NCI-H524 treated with DMSO at 0.1 percent for 48 hours (cell line): Measurements from ENCODE around the gene KXD1.

Experiments
- DNase-seq: peaks from one replicate; lab custom pipeline; 2025; lab: John Stamatoyannopoulos, UW

Gene KXD1

DNA sequence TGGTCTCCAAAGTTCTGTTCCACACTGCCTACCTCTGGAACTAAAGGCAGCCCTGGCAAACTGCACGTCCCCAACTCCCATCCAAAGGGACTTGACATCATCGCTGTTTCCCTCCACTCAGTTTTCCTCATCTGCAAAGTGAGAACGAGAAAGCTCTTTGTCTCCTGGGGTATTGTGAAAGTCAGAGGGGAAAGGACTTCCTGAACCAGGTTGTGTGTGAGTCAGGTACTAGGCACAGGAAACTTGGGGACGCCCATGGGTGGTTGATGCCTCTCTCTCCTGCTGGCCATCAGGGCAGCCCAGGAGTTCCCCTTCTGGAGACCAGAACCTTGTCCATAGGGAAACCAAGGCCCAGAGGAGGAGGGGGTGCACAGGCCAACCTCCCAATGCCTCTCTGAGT lies 44.2 kb downstream of the KXD1 start:
- no peak for DNase-seq

DNA sequence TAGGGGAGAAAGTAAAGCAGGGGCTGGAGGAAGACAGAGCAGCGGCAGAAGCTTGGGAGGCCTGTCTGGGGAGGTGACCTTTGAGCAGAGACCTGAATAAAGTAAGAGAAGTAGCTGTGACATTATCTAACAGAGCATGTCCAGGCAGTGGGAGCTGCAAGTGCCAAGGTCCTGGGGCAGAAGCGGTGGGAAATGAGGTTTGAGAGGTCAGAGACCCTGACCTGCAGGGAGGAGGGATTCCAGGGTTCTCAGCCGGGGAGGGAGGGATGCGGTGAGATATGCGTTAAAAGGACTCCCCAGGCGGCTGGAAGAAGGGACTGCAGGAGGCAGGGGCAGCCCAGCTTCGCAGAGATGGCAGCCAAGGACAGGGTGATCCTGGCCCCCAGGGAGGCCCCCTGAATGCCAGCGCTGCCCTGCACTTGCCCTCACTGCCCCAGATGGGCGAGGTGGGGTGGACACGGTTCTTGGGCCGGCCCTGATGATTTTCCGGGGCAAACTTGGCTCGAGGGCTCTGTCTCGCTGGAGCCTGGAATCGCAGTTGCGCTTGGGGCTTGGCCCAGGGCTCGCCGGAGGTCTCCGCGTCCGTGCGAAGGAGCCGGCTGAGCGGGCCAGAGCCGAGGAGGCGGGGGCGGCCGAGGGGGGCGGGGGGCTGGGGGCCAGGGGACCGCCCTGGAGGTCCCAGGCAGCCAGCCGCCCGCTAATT lies 45.7 kb downstream of the KXD1 start:
- no peak for DNase-seq

DNA sequence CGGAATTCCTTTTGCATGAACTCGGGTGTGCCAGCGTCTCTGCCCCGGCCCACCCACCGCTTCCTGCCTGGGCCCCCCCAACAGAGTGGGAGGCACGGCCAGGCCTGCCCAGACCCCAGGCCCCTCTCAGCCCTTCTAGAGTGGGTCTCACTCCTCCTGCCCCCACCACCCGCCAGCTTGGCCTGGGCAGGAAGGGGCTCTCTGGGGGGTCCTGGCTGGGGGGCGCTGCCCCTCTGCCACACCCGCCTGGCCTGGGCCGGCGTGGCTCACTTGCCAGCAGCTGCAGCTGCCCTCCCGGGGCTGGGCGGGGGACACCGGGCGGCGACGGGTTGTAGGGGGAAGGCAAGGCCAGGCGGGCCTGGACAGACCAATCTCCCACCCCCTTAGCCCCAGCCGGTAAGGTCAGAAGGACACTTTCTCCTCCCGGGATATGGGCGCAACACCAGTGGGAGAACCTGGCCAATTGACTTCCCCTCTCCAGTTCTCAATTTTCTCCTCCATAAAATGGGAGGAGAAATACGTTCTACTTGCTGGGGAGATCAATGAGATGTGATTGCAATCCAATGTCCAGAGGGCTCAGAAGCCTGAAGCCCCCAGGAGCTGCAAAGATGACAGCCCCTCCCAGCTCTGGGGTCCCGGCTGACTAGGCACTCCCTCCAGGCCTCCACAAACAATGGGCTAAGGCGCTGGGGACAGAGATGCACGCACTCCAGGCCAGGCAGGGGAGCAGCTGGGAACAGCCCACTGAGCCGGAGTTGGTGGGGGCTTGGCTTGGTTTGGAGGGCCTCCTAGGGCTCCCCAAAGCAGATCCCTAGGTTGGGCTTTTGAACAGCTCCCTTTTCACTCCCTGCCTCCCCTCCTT lies 46.5 kb downstream of the KXD1 start:
- DNase-seq = no peak

DNA sequence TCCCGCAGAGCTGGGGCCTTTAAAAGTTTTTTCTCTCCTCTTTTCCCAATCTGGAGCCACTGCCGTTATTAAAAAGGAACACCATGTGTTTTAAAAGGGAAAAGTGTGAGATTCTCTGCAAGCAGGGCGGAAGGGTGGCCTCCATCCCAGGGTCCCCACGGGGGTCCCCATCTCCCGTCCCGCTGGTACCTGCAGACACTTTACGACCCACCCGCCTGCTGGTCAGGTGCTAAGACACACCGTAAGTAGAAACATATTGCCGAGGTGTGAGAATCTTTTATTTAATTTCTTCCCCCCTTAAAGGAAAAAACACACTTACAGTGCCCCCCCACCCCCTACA lies 47.1 kb downstream of the KXD1 start:
- no peak for DNase-seq

DNA sequence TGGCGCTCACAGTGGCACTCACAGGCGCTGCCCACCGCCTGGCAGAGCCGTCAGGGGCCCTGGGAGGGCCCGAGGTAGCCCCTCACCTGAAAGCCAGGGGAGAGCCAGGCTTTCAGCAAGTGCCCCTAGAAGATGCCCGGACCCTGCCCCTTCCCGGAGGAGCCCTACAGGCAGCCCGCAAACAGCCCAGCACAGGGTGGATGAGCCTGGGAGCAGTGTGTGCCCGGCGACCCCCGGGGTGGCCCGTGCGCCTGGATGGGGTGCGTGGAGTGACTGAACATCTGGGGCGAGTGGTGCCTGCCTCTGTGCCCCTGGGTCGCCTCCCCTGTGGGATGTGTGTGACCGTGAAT lies 47.5 kb downstream of the KXD1 start:
- DNase-seq = no peak

DNA sequence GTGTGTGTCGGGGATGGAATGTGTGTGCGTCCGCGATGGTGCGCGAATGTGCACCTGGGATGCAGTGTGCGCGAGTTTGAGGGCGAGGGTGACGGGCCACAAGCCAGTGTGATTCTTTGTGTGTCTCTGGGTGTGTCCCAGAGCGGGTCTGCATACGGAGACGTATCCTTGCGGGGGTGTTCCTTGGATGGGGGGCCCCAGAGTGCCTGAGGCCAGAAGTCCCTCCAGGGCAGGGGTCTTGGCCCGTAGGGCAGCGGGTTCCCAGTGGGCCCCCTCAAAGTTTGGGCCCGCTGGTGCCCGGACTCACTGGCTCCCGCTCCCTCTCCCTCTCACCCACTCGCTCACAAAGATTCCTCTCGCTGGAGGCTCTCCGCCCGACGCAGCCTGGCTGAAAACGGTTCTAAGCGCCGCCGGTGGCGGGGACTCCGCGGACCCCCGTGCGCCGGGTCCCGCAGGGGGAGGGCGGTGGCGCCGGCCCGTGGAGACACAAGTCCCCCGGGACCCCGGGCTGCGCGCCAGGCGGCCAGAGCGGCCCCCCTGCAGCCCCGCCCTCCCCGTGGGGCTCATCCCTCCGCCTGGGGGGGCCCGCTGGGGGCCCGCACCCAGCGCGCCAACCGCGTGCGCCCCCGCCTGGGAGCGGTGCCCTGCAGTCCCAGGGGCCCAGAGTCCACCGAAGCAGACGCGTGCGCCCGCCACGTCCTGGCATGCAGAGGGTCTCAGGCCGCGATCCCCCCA lies 48.0 kb downstream of the KXD1 start:
- no peak for DNase-seq

DNA sequence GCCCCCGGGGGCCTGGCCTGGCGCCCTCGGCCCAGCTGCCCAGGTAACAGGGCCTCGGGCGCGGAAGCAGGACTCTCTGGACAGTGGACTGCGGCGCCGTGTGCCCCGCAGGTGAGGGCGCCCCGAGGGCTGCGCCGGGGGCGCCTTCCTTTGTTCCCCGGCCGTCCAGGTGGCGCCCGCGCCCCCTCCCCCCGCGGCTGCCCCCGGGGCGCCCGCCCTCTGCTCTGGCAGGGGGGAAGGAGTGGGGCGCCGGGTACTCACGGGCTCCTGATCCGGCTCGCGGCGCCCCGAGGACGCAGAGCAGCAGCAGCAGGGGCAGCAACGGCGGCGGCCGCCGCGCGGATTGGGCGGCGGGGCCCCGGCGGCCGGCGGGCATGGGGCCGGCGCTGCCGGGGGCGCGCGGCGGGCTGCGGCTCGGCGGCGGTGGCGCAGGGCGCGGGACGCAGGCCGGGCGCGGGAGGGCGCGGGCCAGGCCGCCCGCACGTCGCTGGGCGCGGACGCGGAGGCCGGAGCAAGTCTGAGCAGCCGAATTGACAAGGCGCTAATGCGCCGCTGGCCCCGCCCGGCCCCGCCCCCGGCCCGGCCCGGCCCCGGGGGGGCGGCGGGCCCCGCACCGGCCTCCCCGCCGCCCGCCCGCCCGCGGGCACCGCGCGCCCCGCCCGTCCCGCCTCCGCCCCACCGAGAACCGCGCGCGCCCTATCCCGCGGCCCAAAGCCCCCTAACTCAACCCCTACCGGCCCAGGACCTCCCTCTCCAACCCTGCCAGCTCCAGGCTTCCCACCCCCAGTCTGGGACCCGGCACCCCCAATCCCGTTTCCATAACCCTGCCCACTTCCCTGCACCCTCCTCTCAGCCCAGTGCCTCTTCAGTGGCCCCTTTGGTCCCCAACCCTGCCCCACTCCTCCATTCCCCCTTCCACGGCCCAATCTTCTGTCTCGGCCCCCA lies 48.9 kb downstream of the KXD1 start, which contains the start of gene CRLF1:
CRLF1 (minus strand) TSS at position 519 of the 945 bp plus-strand sequence; CDS start at position 376, 143 bp downstream.
- DNase-seq = no peak

DNA sequence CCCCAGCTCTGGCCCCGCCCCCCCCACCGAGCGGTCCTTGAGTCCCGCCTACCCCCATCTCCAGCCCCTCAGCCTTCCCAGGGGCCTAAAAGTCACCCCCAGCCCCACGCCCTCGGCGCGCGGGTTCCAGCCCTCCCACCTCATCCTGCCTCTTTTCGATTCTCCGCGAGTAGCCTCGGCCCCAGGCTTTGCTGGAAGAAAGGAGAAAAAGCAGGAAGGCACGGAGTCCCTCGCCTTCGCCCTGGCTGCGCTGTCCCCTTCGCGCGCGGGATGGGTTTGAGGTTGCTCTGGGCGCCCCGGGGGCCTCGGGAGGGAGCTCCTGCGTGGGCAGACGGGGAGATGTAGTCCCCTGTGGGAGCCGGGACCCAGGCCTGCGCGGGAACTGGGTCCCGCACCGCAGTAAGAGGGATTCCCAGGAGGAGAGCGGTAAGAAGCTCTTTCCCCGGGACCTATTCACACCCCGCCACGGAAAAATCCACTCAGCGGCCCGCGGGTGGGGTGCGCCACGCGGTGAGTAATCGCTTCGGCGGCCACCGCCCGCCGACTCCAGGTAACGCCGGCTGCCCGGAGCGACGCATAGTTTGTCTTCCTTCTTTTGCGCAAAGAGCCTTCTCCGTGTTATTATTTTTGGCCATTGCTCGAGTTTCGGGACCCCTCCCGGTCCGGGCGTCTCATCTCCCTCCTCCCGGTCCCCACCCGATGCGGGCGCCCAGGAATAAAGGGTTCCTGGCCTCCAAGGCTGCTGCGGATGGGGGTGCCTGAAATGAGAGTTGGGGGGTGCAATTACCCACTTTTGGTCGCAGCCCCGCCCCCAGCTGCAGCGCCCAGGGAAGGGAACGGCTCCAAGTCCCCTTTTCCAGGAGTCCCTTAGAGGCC lies 49.8 kb downstream of the KXD1 start:
- DNase-seq = no peak

DNA sequence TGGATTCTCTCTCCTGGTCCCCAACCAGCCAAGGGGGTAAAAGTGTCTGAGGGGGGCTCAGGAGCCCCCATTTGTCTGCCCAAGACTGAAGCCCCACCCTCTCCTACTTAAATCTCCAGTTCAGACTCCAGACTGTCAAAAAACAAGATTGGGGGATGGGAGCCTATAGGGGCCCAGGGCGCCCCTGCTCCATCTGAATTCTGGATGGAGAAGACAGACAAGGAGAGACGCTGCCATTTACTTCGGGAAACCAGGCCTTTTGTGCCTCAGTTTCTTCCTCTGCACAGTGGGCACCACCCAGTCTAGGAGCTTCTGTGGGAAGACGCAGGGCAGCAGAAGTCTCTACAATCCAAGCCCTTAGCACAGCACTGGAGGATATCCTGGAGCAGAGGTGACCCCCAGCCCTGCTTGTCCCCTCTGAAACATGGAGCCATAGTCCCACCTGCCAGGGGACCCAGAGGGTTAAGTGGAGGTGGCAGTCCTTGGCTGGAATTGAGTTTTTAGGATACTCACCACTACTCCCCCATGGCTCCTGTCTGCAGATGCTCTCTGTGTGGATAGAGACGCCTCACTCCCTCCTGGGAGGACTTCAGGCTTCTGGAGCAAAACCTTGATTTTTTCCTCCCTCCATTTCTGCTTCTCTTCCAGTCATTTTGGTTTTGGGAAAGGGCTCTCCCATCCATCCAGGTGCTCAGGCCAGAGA lies 50.6 kb downstream of the KXD1 start:
- no peak for DNase-seq

DNA sequence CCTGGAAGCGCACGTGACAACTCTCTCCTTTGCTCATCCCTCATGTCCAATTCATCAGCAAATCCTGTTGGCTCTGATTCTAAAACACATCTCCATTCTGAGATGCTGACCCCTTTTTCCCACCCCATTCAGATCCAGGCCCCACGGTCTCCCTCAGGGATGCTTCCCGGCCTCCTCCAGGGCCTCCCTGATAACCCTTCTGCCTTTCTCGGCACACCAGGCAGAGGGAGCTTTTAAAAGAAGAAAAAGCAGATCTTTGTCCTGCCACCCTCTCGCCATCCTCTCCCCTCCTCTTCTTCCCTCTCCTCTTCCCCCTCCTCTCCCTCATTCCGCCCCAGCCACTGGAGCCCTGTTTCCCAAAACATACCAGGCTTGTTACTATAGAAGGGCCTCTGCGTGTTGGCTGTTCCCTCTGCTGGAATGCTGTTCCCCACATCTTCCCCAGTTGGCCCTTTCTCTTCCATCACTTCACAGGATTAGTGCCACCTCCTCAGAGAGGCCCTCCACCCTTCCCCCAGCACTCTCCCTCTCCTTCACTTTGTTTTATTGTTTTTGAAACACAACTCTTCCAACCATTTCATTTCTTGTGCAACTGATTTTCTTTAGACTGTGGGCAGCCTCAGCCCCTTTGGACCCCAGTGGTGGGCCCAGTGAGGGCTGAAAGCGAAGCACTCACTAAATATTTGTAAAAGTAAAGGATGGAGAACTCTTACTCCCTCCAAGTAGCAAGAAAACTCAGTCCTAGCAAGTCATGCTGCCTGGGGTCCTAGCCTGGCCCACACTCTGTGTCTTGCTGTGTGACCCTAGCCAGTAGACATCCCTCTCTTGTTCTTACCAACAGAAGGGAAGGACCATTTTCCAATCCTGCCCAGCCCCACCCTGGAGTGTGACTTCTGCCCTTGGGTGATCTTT lies 51.4 kb downstream of the KXD1 start:
- no peak for DNase-seq

DNA sequence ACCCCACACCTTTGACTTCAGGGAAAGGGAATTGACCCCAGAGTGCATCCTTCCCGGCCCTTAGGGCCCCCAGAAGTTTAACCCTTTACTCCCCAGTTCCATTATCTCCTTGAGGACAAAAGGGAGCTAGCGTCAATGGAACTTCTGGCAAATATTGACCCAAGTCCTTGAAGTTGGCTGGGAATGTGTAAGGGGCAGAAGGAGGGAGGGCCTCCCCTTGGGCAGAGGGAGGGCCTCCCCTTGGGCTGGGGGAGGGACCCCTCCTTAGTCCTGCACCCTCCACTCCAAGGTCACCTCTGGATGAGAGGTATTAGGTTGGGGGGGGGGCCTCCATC lies 52.0 kb downstream of the KXD1 start:
- no peak for DNase-seq

DNA sequence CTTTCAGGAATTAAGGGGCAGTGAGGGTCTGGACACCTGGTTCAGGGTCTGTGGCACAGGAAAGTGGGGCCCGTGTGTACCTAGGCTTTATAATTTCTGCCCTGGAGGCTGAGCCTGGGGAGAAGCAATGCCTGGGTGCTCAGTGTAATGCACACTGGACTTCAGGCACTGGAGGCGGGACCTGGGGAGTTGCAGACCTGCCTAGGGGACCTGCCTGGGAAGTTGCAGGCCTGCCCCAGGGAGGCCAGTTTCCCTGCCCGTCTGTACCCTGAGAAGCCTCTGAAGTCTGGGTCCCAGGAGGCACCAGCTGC lies 52.5 kb downstream of the KXD1 start:
- no peak for DNase-seq

DNA sequence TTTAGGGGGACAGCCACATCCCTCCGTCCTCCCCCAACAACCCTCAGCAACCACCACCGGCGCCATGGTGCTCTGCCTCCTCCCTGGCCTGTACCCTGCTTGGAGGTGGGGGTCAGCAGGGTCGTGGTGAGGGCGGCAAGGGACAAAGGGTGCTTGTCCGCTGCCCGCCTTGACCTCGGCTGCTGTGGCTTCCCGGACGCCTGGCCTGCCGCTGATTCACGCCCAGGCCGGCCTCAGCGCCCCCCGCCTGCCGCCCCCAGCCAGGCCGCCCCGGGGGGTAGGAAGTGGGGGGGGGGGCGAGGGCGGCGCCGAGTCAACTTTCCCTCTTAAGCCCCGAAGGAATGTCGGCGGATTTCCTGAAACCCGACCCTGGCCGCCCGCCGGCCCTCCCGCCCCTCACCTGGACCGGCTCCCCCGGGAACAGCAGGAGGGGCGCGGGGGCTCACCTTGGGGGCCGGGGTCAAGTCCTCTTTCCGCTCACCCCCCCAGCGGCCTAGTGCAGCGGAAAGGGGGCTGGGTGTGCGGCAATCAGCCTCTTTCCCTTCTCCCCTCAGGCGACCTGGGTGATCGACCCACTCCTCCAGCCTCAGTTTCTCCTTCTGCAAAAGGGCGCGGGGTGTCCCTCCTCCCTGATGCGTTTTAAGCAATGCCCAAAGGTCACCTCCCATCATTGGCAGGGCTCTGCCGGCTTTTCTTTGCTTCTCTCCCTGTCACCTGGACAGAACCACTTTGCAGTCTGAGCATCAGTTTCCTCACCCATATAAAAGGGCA lies 53.1 kb downstream of the KXD1 start:
- no peak for DNase-seq

DNA sequence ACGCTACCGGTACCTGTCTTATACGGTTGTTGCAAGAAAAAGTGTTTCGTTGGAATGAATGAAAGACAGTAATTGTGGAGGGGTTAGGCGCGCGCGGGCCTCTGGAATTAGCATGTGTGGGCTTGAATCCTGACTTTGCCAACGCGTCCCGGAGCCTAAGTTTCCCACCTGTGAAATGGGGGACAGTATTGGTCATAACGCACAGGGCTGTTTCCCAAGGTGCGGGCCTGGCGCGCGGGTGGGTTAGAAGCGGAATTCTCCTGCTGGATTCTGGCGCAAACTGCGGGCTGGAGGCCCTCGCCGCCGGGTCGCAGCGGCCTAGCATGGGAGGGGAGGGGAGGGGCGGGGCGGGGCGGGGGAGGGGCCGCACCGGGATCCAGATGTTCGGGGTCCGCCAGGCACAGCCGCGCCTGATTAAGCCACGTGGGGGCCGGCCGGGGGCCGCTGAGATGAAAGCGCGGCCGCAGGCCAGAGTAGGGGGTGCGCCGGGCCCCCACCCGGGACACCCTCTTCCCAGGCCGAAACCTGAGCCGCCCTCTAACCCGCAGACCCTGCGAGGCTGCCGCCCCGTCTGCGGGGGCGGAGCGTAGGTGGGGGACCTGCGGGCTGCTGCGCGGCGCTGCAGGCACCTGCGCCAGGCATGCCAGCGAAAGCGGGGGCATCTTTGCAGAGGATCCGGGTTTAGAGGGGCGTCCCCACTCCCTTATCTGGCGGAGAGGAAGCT lies 53.8 kb downstream of the KXD1 start:
- no peak for DNase-seq

DNA sequence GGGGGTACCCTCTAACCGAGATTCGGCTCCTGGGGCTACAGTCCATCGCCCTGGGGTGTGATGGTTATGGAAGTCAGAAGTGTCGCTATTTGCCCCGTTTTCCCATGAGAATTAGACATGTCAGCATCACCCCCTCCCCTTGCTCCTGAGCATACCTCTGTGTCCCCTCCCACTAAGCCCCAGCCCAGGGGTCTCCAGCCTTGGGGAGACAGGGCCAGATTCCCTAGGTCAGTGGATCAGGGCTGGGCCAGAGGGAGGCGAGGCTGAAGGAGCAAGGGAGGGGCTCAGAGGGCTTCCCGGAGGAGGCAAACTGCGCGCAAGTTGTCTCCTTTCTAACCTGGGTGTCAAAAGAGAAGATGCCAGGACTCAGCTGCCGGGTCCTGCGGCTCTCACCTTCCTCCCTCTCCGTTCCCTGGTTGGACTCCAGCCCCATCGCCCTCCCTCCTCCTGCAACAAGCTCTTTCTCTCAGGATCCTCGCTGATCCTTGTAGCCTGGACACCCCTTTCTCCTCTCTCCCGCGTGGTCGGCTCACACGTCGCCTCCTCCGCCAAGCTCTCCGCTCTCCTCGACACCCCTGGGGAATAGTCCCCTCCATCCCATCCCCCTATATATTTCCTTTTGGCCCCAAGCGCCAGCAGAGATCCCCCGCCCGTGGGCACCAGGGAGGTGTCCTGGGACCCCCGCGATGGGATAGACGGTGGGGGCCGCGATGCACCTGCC lies 54.5 kb downstream of the KXD1 start:
- no peak for DNase-seq

DNA sequence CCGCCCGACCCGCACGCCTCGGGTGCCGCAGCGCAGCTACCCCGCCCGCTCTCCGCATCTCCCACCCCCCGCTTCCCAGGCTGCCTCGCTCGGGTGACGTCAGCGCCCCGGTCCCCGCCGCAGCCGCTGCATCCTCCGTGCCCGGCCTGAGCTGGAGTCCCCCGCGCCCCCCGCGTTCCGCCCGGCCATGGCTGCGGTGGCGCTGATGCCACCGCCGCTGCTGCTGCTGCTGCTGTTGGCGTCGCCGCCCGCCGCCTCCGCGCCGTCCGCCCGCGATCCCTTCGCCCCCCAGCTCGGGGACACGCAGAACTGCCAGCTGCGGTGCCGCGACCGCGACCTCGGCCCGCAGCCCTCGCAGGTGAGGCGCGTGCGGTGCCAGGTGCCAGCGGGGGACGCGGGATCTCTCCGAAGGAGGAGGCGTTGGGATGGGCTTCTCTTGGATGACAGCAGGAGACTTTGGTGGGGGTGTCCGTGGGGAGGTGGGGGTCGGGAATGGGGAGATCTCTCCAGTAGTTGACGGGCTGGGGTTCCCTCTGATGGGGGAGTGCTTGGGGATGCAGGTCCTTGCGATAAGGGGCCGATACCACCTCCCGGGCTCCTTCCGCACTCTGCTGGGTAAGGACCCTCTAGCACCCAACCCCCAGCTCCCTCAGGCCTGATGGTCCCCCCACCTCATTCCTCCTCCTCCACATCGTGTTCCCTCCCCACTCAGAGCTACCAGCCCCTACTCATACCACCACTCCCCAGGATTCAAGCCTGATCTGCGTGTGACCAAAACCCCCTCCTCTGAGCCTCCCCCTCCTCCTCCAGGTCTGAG lies 55.3 kb downstream of the KXD1 start, which contains the start of gene TMEM59L:
TMEM59L (plus strand) TSS at position 99 of the 817 bp plus-strand sequence; CDS start at position 188, 89 bp downstream.
- no peak for DNase-seq
